NCI-H146 treated with DMSO at 0.1 percent for 48 hours (cell line): Measurements from ENCODE around the gene IGHMBP2.

Experiments
- DNase-seq: peaks from one replicate; lab custom pipeline; 2025; ENCODE audit not compliant: unreplicated experiment; lab: John Stamatoyannopoulos, UW

The IGHMBP2 gene

DNA sequence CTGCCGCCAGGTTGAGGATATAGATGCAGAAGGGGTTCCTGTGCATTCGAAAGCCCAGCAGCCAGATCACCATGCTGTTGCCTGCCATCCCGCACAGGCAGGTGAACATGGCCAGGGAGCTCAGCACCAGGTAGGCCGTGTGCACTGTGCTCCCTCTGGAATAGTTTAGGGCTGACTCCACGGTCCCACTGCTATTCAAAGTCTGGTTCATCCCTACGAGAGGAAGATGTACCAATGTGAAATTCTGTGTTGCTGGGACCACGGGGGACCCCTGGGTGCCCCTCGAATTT is 77.0 kb downstream of the IGHMBP2 start, which contains the start of gene MRGPRD:
Gene MRGPRD (minus strand): TSS at position 211 of the 290 bp plus-strand sequence. CDS start 0 bp downstream, at position 211.
- no peak for DNase-seq

DNA sequence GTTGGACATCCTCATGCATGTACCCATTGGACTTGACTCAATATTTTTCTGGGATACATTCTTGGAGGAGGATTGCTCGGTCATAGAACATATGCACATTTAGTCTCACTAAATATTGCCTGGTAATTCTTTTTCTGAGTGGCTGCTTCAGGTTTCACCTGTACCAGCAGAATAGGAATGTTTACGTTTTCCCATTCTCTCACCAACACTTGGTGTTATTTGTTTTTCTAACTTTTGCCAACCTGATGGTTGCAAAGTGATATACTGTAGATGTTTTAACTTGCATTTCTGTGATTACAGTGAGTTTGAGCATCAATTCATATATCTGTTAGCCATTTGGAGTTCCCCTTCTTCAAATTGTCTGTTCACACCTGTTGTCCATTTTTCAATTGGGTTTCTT is 78.4 kb downstream of the IGHMBP2 start:
- no peak for DNase-seq

DNA sequence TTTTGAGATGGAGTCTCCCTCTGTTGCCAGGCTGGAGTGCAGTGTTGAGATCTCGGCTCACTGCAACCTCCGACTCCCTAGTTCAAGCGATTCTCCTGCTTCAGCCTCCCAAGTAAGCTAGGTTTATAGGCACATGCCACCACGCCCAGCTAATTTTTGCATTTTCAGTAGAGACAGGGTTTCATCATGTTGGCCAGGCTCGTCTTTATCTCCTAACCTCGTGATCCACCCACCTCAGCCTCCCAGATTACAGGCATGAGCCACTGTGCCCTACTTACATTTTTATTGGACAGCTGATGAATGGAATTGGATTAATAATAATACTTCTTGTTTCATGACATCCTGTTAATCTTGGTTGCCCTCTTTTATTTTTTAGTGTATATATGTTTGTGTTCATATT is 80.1 kb downstream of the IGHMBP2 start:
- DNase-seq = no peak

DNA sequence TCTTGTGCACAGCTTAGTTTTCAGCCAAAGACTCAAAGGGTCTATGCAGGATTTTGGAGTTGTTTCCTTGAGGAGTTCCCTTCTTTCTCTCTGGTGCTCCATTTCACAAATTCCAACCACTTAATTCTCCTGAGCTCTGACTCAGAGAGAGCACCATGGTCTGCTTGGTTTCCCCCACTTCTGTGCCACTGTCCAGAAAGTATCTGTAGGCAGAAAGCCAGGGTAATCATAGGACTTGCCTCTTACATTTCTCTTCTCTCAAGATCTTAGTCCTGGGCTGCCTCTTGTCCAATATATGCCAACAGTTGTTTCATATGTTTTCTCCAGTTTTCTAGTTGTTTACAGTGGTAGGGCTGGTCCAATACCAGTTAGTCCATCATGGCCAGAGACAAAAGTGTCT is 83.5 kb downstream of the IGHMBP2 start:
- DNase-seq = no peak

DNA sequence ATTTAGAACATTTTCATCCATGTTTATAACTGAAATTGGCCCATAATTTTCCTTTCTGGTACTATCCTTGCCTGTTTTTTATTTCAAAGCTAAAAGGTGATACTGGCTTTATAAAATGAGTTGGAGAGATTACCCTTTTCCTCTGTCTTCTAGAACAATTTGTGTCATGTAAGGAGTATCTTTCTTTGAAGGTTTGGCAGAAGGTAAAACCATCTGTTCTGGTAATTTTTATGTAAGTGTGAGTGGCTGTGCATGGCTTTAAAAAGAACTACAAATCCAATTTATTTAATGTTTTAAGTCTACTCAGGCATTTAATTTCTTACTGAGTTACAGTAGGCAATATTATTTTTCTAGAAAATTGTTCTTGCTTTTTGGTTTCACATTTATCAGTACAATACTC is 84.8 kb downstream of the IGHMBP2 start:
- DNase-seq = no peak
